GDM1 (cell line): ENCODE data around the gene SLC34A3.
A peak's percentile ranks its signal among the peaks of the same experiment; 100 is the strongest.
"Not testable (repeated sequence)": the region's sequence is repeated elsewhere in the genome, so short reads cannot be mapped to it uniquely, and the experiment has no call there.

Experiments used
- DNase-seq: peaks from one replicate; lab custom pipeline; 2025; lab: John Stamatoyannopoulos, UW

SLC34A3 gene

DNA sequence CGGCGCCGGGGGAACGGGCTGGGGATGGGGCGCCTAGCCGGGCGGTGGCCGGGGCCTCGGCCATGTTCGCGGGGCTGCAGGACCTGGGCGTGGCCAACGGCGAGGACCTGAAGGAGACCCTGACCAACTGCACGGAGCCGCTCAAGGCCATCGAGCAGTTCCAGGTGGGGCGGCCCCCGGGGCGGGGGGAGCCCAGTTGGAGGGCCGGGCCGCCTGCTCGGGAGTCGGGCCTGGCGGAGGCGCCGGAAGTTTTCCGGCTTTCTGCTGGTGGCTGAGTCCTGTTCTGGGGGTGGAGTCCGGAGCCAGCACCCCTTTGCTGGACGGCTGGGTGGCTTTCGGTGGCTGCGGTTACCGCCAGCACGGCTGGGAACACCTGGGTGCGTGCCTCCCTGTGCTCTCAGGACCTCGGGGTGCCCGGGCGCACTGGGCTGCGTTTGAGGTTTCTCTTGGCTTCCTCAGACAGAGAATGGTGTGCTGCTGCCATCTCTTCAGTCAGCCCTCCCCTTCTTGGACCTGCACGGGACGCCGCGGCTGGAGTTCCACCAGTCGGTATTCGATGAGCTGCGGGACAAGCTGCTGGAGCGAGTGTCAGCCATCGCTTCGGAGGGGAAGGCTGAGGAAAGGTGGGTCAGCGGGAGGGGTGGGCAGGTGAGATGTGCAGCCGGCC is 24.9 kb downstream of the SLC34A3 start:
- DNase-seq, result no peak

DNA sequence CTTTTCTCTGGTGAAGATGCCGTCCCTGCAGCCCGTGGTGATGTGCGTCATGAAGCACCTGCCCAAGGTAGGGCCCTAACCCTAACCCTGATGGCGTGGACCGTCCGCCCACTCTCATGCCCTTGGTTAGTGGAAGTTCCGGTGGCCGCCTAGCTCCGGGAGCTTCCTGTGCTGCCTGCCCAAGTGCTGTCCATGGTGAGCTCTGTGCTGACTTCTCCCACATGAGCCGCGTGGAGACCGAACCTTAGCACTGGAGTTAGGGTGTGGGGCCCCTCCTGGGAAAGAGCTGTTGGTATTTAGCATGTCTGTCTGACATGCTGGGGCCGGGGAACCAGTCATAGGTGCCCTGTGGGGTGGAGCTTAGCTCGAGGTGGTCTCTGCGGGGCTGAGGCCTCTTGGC is 25.7 kb downstream of the SLC34A3 start:
- no peak for DNase-seq

DNA sequence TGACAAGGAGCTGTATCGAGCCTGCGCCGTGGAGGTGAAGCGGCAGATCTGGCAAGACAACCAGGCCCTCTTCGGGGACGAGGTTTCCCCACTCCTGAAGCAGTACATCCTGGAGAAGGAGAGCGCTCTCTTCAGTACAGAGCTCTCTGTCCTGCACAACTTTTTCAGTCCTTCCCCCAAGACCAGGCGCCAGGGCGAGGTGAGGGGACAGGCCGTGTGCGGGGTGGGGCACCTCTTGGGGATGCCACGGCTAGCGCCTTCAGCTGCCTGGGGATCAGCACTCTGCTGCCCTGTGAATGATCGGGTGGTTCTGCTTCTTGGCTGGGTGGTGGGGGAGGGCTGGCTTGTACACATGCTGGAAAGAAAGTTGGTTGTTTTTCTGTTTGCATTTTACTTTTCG is 26.2 kb downstream of the SLC34A3 start:
- no peak for DNase-seq

DNA sequence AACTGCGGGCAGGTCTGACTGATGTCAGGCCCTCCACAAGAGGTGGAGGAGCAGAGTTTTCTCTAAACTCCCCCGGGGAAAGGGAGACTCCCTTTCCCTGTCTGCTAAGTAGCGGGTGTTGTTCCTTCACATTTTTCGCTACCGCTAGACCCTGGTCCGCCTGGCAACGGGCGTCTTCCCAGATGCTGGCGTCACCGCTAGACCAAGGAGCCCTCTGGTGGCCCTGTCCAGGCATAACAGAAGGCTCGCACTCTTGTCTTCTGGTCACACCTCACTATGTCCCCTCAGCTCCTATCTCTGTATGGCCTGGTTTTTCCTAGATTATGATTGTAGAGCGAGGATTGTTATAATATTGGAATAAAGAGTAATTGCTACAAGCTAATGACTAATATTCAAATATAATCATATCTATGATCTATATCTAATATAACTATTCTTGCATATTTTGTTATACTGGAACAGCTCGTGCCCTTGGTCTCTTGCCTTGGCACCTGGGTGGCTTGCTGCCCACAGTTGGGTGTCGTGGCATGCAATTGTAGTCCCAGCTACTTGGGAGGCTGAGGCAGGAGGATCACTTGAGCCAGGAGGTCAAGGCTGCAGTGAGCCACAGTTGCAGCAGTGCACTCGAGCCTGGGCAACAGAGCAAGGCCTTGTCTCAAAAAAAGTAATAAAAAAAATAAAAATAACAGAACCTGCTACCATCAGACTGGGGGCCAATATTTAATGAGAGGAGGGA is 31.6 kb downstream of the SLC34A3 start:
- not testable (repeated sequence) for DNase-seq

DNA sequence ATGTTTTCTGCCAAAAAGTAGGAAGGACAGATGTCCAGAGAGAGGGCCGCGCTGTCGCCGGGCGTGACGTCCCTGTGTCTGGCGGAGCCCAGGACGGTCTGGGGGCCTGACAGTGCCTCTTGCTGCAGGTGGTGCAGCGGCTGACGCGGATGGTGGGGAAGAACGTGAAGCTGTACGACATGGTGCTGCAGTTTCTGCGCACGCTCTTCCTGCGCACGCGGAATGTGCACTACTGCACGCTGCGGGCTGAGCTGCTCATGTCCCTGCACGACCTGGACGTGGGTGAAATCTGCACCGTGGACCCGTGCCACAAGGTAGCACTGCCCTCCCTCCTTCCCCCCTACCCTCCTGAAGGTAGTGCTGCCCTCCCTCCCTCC is 32.2 kb downstream of the SLC34A3 start:
- DNase-seq, result no peak

DNA sequence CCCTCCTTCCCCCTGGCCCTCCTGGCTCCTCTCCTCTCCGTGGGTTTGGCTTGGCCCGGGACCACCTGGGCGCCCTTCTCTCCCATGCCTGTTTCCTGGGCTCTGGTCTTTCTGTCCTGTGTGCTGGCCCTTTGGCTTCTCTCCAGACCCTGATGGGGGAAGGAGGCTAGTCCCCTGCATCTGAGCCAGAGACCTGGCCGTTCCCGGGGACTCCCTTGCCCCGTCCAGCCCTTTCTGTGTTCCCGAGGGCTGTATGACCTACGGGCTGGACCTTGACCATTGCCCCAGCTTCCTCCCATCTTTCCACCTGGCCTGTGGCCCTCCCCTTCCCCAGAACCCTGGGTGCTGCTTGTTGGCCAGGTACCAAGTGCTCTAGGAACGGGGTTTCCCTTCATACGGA is 32.8 kb downstream of the SLC34A3 start:
- DNase-seq, result no peak

DNA sequence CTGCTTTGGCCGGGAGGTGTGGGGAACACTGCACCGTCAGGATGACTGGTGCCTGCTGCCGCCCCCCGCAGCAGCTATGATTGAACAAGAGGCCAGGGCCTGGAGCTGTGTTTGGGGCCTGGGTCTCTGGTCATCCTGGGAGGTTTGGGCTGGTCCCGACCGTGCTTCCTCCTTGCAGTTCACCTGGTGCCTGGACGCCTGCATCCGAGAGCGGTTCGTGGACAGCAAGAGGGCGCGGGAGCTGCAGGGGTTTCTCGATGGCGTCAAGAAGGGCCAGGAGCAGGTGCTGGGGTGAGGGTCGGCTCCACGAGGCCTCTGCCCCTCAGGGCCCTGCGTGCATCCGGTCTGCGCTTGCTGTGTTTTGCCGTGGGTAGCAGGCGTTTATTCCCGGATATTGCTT is 33.4 kb downstream of the SLC34A3 start:
- DNase-seq, result no peak

DNA sequence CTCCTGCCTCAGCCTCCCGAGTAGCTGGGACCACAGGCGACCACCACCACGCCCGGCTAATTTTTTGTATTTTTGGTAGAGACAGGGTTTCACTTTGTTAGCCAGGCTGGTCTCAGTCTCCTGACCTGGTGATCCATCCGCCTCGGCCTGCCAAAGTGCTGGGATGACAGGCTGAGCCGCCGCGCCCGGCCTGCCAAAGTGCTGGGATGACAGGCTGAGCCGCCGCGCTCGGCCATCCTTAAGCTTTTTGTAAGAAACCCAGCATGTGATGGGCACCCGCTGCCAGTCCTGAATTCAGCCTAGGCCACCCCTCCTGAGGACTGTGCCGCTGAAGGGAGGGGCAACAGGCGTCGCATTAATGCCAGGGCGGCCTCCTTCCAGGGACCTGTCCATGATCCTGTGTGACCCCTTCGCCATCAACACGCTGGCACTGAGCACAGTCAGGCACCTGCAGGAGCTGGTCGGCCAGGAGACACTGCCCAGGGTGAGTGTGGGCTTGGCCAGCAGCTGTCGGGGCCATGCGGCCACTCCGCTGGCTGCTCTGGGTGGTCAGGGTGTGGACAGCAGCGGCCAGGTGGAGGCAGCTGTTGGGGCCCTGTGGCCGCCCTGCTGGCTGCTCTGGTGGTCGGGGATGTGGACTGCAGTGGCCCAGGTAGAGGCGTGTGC is 34.9 kb downstream of the SLC34A3 start:
- no peak for DNase-seq

DNA sequence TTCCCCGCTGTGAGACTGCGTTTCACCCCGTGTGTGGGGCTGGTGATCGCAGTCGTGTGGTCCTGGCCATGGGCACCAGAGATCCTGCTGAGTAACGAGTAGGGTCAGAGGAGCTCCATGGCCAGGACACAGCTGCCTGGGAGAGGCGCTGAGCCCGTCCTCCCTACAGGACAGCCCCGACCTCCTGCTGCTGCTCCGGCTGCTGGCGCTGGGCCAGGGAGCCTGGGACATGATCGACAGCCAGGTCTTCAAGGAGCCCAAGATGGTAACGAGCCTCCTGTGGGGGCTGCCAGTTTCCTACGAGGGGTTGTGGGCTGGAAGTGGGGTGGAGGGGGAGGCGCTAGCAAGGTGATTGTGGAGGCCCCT is 35.4 kb downstream of the SLC34A3 start:
- DNase-seq, result no peak

DNA sequence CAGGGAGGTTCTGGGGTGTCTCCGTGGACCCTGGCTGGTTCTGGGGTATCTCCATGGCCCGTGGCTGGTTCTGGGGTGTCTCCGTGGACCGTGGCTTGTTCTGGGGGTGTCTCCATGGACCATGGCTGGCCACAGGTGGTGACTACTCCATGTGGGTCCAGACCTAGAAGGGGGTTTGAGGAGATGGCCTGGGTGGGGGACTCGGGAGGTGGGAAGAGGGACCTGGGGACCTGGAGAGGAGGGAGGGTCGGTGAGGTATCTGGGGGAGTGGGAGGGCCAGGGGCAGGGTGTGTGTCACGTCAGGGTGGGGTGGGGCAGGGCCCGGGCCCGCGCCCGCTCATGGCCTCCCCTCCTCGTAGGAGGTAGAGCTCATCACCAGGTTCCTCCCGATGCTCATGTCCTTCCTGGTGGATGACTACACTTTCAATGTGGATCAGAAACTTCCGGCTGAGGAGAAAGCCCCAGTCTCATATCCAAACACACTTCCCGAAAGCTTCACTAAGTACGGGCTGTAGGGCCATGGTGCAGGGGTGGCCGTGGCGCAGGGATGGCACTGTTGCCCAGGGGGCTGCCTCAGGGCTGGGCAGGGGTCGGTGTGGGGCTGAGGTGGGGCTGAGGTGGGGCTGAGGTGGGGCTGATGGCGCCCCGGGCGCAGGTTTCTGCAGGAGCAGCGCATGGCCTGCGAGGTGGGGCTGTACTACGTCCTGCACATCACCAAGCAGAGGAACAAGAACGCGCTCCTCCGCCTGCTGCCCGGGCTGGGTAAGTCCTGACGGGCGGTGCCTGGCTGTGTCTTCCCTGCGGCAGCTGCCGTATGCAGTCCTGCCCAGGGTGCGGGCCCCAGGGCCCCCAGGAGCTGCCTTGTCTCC is 36.1 kb downstream of the SLC34A3 start:
- DNase-seq, result no peak

DNA sequence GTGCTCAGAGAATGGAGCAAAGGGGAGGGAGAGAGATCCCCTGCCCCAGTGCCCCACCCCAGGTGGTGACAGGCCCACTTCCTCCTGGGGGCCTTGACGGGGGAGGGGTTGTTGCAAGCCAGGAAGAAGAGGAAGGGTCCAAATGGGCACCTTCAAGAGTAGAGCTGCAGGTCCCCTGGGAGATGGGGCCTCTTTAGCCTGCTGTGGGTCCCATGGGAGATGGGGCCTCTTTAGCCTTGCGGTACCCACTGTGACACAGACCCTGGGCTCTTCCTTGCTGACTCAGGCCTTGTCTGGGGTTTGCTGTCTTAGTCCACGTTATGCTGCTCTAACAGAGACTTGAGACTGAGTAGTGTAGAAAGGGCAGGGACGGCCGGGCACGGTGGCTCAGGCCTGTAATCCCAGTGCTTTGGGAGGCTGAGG is 37.2 kb downstream of the SLC34A3 start:
- DNase-seq, result no peak

DNA sequence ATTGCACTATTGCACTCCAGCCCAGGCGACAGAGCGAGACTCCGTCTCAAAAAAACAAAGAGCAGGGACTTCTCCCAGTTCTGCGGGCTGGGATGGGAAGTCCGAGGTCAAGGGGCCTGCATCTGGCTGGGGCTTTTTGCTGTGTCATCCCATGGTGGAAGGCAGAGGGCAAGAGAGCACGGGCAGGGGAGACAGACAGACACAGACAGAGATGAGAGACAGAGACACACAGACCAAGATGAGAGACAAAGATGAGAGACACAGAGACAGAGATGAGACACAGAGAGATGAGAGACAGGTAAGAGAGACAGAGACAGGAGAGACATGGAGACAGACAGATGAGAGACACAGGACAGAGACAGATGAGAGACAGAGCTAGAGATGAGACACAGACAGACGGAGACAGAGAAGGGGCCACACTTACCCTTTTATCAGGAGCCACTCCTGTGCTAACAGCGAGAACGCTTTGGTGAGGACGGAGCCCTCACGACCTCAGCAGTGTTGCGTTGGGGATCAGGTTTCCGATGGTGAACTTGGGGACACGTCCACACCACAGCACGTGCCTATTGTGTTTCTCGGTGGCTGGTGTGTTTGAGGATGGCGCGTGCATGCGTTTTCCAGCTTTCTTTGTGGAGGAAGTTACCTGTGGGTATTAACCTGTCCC is 38.0 kb downstream of the SLC34A3 start:
- peak; percentile 28 for DNase-seq

DNA sequence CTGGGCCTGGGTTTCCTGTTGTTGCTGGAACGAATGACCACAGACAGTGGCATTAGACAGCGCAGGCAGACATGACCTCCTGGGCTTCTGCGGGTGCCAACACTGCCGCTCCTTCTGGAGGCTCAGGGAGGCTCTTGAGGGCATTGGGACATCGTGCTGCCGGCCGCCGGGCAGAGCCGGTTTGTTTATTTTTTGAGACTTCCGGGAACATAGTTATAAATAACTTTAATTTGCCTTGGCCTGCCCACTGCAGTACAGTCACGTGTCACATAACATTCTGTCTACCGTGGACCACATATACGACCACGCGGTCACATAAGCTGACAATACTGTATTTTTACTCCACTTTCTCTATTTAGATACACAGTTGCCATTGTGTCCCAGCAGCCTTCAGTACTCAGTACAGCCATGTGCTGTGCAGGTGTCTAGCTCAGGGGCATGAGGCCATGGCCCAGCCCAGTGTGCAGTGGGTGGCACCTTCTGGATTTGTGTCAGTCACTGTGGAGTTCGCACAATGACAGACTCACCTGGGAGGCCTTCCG is 38.6 kb downstream of the SLC34A3 start:
- DNase-seq, result no peak

DNA sequence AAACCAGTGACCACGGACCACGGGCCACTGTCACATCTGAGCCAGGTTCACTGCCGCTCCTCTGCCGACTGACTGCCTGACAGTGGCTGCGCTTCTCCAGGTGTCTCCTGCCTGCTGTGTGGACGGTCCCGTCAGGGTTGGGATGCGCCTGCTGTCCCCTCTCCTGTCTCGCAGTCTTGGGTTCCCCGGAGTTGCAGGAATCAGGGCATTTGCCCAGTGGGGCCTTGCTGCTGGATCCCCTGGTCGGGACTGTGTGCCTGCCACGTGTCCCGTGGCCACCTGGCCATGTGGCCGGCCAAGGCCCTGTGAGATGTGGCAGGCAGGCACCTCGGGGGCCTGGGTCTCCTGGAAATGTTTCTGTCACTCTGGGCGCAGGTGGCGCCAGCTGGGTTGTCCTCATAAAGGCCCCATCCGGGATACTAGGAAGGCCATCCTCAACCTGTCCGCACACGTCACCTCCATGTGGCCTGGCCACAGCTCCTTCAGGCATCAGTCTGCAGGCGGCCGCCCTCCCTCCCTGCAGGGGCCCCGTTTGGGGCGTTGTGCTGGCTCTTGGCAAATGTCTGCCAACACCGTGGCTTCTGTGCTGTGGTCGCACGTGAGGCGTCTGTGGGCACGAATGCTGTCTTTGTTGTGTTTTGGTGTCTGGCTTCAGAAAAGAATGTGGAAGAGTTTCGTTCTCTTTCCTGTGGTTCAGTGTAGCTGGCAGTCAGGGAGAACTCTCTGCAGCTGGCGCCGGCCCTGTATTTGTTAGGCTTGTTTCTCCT is 40.4 kb downstream of the SLC34A3 start:
- peak; percentile 19 for DNase-seq

DNA sequence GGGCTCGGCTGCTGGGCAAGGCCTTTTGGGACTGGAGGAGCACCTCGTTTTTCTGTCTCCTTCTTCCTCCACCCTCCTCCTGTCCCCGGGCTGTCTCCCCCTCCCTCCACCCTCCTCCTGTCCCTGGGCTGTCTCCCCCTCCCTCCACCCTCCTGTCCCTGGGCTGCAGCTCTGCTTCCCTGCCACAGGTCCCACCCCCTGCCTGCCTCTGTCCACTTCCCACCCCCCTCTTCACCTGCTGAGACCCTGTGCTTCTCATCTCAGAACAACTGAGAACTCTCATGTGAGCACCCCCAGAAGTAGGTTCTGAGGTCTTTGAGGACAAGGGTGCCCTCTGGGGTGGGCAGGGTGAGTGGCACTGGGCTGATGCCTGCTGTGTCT is 41.0 kb downstream of the SLC34A3 start:
- no peak for DNase-seq

DNA sequence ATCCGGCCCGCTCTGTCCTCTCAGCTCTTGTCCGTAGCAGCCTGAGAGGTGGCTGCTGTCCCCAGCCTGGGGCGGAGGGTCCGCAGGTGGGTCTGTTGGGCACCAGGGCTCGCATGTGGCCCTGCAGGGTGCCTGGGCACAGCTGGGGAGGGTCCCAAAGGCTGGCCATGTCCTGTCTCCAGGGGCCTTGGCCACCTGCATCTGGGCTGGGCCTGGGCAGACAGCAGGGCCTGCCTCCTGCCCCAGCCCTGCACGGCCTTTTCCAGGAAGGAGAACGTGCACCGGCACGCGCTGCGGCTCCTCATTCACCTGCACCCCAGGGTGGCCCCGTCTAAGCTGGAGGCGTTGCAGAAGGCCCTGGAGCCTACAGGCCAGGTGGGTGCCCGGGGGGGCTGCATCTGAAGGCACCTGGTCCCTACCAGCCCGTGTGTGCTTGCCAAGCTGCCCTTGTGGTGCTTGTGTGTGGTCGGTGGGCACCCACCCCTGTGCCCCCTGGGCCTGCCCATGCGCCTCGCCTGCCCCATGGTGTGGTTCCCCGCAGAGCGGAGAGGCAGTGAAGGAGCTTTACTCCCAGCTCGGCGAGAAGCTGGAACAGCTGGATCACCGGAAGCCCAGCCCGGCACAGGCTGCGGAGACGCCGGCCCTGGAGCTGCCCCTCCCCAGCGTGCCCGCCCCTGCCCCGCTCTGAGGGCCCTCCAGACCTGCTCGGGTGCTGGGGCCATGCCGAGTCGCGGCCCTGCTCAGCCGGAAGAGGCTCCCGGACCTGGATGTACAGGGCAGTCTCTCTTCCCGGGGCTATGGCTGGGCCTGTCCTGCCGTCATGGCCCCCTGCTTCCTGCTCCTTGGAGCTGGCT is 41.8 kb downstream of the SLC34A3 start:
- no peak for DNase-seq

DNA sequence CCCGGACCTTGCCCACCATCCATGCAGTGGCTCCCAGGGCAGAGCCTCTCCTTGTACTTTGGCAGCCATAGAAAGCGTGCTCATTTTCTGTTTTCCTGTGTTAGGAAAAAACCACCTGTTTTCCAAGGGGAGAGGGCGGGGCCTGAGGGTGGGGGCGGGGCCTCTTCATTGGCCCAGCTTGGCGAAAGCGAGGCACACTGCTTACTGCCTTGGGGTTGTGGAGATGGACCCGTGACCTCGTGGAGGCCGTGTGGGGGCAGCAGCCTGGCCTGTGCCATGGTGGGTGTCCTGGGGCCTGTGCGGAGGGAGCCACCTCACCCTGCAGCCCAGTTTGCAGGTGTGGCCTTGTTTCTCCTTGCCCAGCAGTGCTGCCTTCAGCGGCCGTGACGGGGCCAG is 42.4 kb downstream of the SLC34A3 start:
- DNase-seq, result no peak

DNA sequence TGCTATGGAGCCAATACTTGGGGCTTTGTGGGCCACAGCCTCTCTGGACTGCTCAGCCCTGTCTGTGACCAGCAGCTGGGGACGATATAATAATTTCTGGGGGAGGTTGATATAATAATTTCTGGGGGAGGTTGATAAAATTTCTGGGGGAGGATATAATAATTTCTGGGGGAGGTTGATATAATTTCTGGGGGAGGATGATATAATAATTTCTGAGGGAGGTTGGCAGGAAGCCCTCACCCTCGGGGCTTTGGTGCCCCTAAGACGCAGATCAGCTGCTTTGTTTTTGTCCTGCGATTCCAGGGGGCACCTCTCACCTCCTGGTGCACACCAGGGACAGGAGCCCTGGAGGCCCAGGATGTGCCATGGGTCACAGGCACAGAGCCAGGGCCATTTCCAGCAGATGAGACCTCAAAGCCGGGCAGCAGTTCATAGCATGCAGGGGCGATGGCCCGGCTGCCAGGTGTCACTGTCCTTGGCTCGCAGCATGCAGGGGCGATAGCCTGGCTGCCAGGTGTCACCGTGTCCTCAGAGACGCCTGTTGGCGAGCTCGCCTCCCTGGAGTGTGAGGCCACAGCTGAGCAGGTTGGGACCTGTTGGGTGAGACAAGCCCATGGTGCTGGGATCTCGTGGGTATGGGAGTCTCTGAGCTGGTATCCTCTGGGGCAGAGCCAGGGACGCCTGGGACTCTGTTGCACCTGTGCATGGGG is 43.1 kb downstream of the SLC34A3 start:
- DNase-seq, result no peak

DNA sequence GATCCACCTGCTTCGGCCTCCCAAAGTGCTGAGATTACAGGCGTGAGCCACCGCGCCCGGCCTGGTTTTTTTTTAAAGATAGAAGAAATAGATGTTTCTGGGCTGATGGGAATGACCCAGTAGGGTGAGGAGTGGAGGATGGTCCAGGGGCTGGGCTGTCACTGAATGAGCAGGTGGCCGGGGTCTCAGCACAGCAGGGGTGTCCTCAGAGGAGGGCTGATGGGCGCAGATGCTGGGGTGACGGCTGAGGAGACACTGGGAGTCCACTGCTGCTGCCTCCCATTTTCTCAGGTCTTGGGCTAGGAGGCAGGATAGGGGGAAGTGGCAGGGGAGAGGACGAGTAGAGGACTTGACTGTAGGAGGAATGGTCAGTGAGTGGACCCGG is 44.5 kb downstream of the SLC34A3 start:
- DNase-seq, result no peak
